ENCODE measurements around the gene TNXB. TPM values are rescaled to one million over a fixed set of nuclear protein-coding genes. Genes with fewer than 3 reads are reported as not detected.

The TNXB gene
- total and polyA plus RNA-seq, 2 of the 4 experiments (the other 2 are of a cell fraction): 0.05 TPM; not detected in 1

GRCh38 chr6:32149092-32149755 lies 40.1 kb upstream of the TNXB start:
- H3K9me3 ChIP-seq (ENCODE audit: control insufficient read depth, insufficient read depth, low read length): peaks cover 2% of the 10 kb centered on the region; the same call in 1 of the 2 replicates
- no peak overlapping the region for H3K14ac ChIP-seq (replicated peaks; ENCODE audit: low read depth, low read length)
- no peak overlapping the region for H3K4ac ChIP-seq (ENCODE audit: low read depth, low read length)
- ChIA-PET POLR2A (ENCODE audit: unreplicated experiment) (no interaction called here), CTCF (no interaction called here)
- dilution Hi-C loops (cut with HindIII; ENCODE audit: low sequenced_read_pairs, unreplicated experiment) (no loop called here), in situ Hi-C loops (cut with MboI; ENCODE audit: low sequenced_read_pairs) (no loop called here), intact Hi-C loops (cut with micrococcal nuclease) (no loop called here)
- no peak overlapping the region for H2BK5ac ChIP-seq (ENCODE audit: low read depth, low read length, poor library complexity, severe bottlenecking)
- no peak overlapping the region for H4K8ac ChIP-seq (ENCODE audit: low read depth in 2 of 2, low read length in 2 of 2)
- no peak overlapping the region for H2BK15ac ChIP-seq (ENCODE audit: low read depth, low read length)
- no peak overlapping the region for H2AK5ac ChIP-seq (ENCODE audit: low read depth, low read length)
- peaks cover 0 to 17% of the 10 kb centered on the region in 2 experiments; a peak in 2 of 4 replicates for H3K79me1 ChIP-seq (ENCODE audit: low read depth in 1 of 2, low read length in 2 of 2)
- no peak overlapping the region for H3K4me3 ChIP-seq (ENCODE audit: insufficient read depth, low read depth, low read length)
- no peak overlapping the region for H2BK120ac ChIP-seq (ENCODE audit: low read depth, low read length)
- H2AFZ ChIP-seq (replicated peaks; ENCODE audit: low read length, poor library complexity): peak overlapping the region; percentile 18
- no peak overlapping the region for H2AK9ac ChIP-seq (replicated peaks; ENCODE audit: low read depth, low read length, poor library complexity)
- no peak overlapping the region for H3K18ac ChIP-seq (ENCODE audit: low read depth, low read length)
- no peak overlapping the region for H4K5ac ChIP-seq (ENCODE audit: low read depth, low read length)
- no peaks in the 10 kb centered on the region for H4K20me1 ChIP-seq (ENCODE audit: insufficient read depth, low read length)
- no peak overlapping the region for H2BK20ac ChIP-seq (ENCODE audit: low read depth, low read length)
- BruUV-seq (replicated peaks): no TSS peak
- peaks cover 19% of the 10 kb centered on the region for H3K4me1 ChIP-seq (ENCODE audit: control insufficient read depth, insufficient read depth, low read length)
- peaks cover 2% of the 10 kb centered on the region; the same call in 1 of the 2 replicates for H3K36me3 ChIP-seq (ENCODE audit: control insufficient read depth, insufficient read depth, low read length)
- WGBS, 2 experiments (ENCODE audit: extremely low coverage in 2 of 2, insufficient read length in 1 of 2): 39% methylated on average over 11 of the region's 47 CpGs; no CpG with 5 or more reads in 1 of the 2 experiments
- H3K56ac ChIP-seq (ENCODE audit: extremely low read depth, insufficient read depth, low read length): no peak overlapping the region
- H3K27ac ChIP-seq (ENCODE audit: insufficient read depth, low read length): no peak overlapping the region
- H4K91ac ChIP-seq (ENCODE audit: insufficient read depth, low read depth, low read length): no peak overlapping the region
- H3K4me2 ChIP-seq (ENCODE audit: low read depth, low read length): no peak overlapping the region
- TF ChIP-seq CEBPB (IDR thresholded peaks at IDR 0.05; ENCODE audit: low read depth, low read length): no peak
- no peak for TF ChIP-seq FOS (IDR thresholded peaks at IDR 0.05; ENCODE audit: low read depth, low read length)
- TF ChIP-seq MAZ (IDR thresholded peaks at IDR 0.05; ENCODE audit: borderline replicate concordance, low read depth, low read length): no peak
- TF ChIP-seq RAD21 (IDR thresholded peaks at IDR 0.05; ENCODE audit: low read length): no peak
- no peak for TF ChIP-seq MAFK (IDR thresholded peaks at IDR 0.05; ENCODE audit: low read depth, low read length)
- no peak for TF ChIP-seq RFX5 (IDR thresholded peaks at IDR 0.05; ENCODE audit: low read depth, low read length)
- no peak for TF ChIP-seq SMC3 (IDR thresholded peaks at IDR 0.05; ENCODE audit: low read depth, low read length)
- no peak for DNase-seq
- 0 out of 2 replicates have a peak, but pooled peaks cover 4% of the 10 kb centered on the region for H3K9me1 ChIP-seq (ENCODE audit: insufficient read depth, low read length)
- ATAC-seq (ENCODE audit: low read depth): no peak
- H3K23ac ChIP-seq (ENCODE audit: low read depth, low read length): no peak overlapping the region
- H3K27me3 ChIP-seq (ENCODE audit: control insufficient read depth, insufficient read depth, low read length): peaks cover 26% of the 10 kb centered on the region
- H3K9ac ChIP-seq (ENCODE audit: low read depth, low read length): no peak overlapping the region
